Measurements from ENCODE around the gene GSG1L. TPM values are rescaled to one million over a fixed set of nuclear protein-coding genes. Genes with fewer than 3 reads are reported as not detected.

GSG1L gene
- total and polyA plus RNA-seq, 4 donors = not detected

- no peak overlapping the region for H3K4me3 ChIP-seq (ENCODE audit: low read depth in 1 of 3, low read length in 3 of 3)
- H3K36me3 ChIP-seq (ENCODE audit: control insufficient read depth in 4 of 4, insufficient read depth in 3 of 4, low read depth in 1 of 4, low read length in 3 of 4) = peaks cover 5 to 53% (median 38%) of the 10 kb centered on the region in 4 donors
- H3K27ac ChIP-seq (ENCODE audit: low read depth in 1 of 2, low read length in 2 of 2) = no peak overlapping the region
- 80% methylated on average over 12 of the region's 12 CpGs for WGBS
- no peak for DNase-seq (ENCODE audit: low spot score)
- no peaks in the 10 kb centered on the region for H3K9me3 ChIP-seq (ENCODE audit: control insufficient read depth in 4 of 4, low read length in 3 of 4)
- H3K4me1 ChIP-seq (ENCODE audit: control insufficient read depth in 4 of 4, insufficient read depth in 4 of 4, low read length in 3 of 4) = peaks cover 5 to 31% (median 28%) of the 10 kb centered on the region in 4 donors
- TF ChIP-seq, protein P1, sequence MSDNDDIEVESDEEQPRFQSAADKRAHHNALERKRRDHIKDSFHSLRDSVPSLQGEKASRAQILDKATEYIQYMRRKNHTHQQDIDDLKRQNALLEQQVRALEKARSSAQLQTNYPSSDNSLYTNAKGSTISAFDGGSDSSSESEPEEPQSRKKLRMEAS (IDR thresholded peaks at IDR 0.05) = no peak
- TF ChIP-seq RXRA (IDR thresholded peaks at IDR 0.05) = no peak
- TF ChIP-seq, protein P2, sequence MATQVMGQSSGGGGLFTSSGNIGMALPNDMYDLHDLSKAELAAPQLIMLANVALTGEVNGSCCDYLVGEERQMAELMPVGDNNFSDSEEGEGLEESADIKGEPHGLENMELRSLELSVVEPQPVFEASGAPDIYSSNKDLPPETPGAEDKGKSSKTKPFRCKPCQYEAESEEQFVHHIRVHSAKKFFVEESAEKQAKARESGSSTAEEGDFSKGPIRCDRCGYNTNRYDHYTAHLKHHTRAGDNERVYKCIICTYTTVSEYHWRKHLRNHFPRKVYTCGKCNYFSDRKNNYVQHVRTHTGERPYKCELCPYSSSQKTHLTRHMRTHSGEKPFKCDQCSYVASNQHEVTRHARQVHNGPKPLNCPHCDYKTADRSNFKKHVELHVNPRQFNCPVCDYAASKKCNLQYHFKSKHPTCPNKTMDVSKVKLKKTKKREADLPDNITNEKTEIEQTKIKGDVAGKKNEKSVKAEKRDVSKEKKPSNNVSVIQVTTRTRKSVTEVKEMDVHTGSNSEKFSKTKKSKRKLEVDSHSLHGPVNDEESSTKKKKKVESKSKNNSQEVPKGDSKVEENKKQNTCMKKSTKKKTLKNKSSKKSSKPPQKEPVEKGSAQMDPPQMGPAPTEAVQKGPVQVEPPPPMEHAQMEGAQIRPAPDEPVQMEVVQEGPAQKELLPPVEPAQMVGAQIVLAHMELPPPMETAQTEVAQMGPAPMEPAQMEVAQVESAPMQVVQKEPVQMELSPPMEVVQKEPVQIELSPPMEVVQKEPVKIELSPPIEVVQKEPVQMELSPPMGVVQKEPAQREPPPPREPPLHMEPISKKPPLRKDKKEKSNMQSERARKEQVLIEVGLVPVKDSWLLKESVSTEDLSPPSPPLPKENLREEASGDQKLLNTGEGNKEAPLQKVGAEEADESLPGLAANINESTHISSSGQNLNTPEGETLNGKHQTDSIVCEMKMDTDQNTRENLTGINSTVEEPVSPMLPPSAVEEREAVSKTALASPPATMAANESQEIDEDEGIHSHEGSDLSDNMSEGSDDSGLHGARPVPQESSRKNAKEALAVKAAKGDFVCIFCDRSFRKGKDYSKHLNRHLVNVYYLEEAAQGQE (IDR thresholded peaks at IDR 0.05) = no peak
- no peak for TF ChIP-seq YY1 (IDR thresholded peaks at IDR 0.05)
- TF ChIP-seq TAF1 (conservative IDR thresholded peaks at IDR 0.05) = no peak
- TF ChIP-seq ATF3 (IDR thresholded peaks at IDR 0.05) = no peak
- no peak for TF ChIP-seq FOXA1 (IDR thresholded peaks at IDR 0.05)
- no peak for TF ChIP-seq ZBTB33 (IDR thresholded peaks at IDR 0.05)
- TF ChIP-seq HNF4G (IDR thresholded peaks at IDR 0.05) = no peak
- no peak for TF ChIP-seq SP1 (IDR thresholded peaks at IDR 0.05)
- TF ChIP-seq, protein P3, sequence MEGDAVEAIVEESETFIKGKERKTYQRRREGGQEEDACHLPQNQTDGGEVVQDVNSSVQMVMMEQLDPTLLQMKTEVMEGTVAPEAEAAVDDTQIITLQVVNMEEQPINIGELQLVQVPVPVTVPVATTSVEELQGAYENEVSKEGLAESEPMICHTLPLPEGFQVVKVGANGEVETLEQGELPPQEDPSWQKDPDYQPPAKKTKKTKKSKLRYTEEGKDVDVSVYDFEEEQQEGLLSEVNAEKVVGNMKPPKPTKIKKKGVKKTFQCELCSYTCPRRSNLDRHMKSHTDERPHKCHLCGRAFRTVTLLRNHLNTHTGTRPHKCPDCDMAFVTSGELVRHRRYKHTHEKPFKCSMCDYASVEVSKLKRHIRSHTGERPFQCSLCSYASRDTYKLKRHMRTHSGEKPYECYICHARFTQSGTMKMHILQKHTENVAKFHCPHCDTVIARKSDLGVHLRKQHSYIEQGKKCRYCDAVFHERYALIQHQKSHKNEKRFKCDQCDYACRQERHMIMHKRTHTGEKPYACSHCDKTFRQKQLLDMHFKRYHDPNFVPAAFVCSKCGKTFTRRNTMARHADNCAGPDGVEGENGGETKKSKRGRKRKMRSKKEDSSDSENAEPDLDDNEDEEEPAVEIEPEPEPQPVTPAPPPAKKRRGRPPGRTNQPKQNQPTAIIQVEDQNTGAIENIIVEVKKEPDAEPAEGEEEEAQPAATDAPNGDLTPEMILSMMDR (IDR thresholded peaks at IDR 0.05; ENCODE audit: low read depth, low read length, missing input control) = no peak
- no peak for TF ChIP-seq EGR1 (IDR thresholded peaks at IDR 0.05; ENCODE audit: low read depth in 2 of 2)
- TF ChIP-seq NR2F2 (IDR thresholded peaks at IDR 0.05) = no peak
- TF ChIP-seq GABPA (IDR thresholded peaks at IDR 0.05 in 1 of 2, conservative IDR thresholded peaks at IDR 0.05 in 1 of 2) = no peak
- no peak for TF ChIP-seq HNF4A (conservative IDR thresholded peaks at IDR 0.05)
- no peak for TF ChIP-seq JUND (IDR thresholded peaks at IDR 0.05)
- no peak for TF ChIP-seq RAD21 (IDR thresholded peaks at IDR 0.05)
- TF ChIP-seq FOXA2 (IDR thresholded peaks at IDR 0.05) = no peak
- H3K27me3 ChIP-seq (ENCODE audit: control insufficient read depth in 4 of 4, insufficient read depth in 4 of 4, low read length in 3 of 4) = no peaks in the 10 kb centered on the region
- H3K9ac ChIP-seq (ENCODE audit: low read depth in 1 of 2, low read length in 2 of 2) = no peak overlapping the region
Observed at GRCh38 chr16:28108590-28109247, 45.2 kb upstream of the GSG1L start.
